ENCODE measurements around the gene ERI3. TPM values are rescaled to one million over a fixed set of nuclear protein-coding genes. Genes with fewer than 3 reads are reported as not detected.

Gene ERI3
- total and polyA plus RNA-seq, 10 of the 15 experiments (the other 5 are each of a cell fraction or from before 2014, with no cell fraction given): 20.6 to 90.4 (median 41.2) TPM

DNA sequence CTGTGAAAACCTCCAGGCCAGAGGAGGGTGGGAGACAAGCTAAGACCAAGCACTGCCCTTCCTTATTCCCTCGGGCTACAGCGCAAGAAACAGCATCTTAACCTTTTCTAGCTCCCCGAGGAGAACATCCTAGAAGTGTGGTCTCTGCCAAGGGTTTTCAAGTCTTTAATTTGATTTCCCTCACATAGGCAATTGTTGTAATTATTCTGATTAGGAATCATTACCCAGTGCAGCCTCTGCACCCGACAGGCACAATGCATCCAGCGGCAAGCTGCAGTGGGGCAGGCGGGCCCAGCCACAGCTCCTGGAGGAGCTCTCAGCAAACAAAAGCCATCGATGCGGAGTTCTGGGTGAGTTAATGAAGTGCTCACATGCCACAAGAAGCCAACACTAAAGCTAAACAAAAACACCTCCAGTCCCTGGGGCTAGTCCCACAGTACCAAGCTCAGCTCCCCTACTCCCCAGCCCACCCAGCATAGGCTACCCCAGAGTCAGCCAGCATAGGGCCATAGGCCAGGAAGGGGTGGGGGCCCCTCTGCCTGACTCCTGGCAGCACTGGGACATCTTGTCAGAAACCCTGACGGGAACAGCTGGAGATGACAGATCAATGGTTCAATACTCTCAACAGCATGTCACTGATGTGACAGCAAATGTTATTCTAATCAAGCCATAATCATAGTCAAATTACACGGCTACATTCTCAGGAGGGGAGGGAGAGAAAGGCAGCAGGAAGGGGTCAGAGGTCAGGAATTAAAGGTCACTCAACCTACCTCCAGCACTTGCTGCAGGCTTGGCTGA, 42.5 kb downstream of the ERI3 start:
- H3K79me2 ChIP-seq (ENCODE audit: control insufficient read depth, insufficient read depth, low read length): no peaks in the 10 kb centered on the region
- 99% methylated on average over 10 of the region's 10 CpGs for WGBS (ENCODE audit: insufficient coverage, insufficient replicate concordance, low lambda C conversion rate, missing lambda C conversion rate)
- SMC1A ChIA-PET (ENCODE audit: uncharacterized antibody, unreplicated experiment): no interaction called here
- TF ChIP-seq YBX1 (IDR thresholded peaks at IDR 0.05): no peak
- no peak for TF ChIP-seq SUPT20H (IDR thresholded peaks at IDR 0.05; ENCODE audit: borderline replicate concordance, control insufficient read depth, low read depth, low read length)
- no peak for TF ChIP-seq MTA3 (IDR thresholded peaks at IDR 0.05; ENCODE audit: borderline replicate concordance, low read length)
- no peak for TF ChIP-seq FOXM1 (IDR thresholded peaks at IDR 0.05; ENCODE audit: low read depth, low read length)
- no peak for TF ChIP-seq SMAD5 (IDR thresholded peaks at IDR 0.05; ENCODE audit: low read depth)
- TF ChIP-seq BHLHE40 (IDR thresholded peaks at IDR 0.05; ENCODE audit: borderline replicate concordance in 1 of 2, low read depth in 2 of 2, low read length in 1 of 2): no peak
- TF ChIP-seq LARP7 (IDR thresholded peaks at IDR 0.05): no peak
- no peak for TF ChIP-seq RAD21 (IDR thresholded peaks at IDR 0.05; ENCODE audit: insufficient read depth, low read depth, low read length)
- TF ChIP-seq, protein P1, sequence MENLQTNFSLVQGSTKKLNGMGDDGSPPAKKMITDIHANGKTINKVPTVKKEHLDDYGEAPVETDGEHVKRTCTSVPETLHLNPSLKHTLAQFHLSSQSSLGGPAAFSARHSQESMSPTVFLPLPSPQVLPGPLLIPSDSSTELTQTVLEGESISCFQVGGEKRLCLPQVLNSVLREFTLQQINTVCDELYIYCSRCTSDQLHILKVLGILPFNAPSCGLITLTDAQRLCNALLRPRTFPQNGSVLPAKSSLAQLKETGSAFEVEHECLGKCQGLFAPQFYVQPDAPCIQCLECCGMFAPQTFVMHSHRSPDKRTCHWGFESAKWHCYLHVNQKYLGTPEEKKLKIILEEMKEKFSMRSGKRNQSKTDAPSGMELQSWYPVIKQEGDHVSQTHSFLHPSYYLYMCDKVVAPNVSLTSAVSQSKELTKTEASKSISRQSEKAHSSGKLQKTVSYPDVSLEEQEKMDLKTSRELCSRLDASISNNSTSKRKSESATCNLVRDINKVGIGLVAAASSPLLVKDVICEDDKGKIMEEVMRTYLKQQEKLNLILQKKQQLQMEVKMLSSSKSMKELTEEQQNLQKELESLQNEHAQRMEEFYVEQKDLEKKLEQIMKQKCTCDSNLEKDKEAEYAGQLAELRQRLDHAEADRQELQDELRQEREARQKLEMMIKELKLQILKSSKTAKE (IDR thresholded peaks at IDR 0.05; ENCODE audit: low read depth, poor library complexity, severe bottlenecking): no peak
- TF ChIP-seq, protein P2, sequence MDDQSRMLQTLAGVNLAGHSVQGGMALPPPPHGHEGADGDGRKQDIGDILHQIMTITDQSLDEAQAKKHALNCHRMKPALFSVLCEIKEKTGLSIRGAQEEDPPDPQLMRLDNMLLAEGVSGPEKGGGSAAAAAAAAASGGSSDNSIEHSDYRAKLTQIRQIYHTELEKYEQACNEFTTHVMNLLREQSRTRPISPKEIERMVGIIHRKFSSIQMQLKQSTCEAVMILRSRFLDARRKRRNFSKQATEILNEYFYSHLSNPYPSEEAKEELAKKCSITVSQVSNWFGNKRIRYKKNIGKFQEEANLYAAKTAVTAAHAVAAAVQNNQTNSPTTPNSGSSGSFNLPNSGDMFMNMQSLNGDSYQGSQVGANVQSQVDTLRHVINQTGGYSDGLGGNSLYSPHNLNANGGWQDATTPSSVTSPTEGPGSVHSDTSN (IDR thresholded peaks at IDR 0.05; ENCODE audit: insufficient replicate concordance, low read depth, low read length): no peak
- no peak for TF ChIP-seq CHD4 (IDR thresholded peaks at IDR 0.05)
- no peak for TF ChIP-seq BCL11A (IDR thresholded peaks at IDR 0.05; ENCODE audit: low read depth, low read length)
- no peak for TF ChIP-seq ZNF217 (IDR thresholded peaks at IDR 0.05)
- TF ChIP-seq NRF1 (conservative IDR thresholded peaks at IDR 0.05; ENCODE audit: low read depth, low read length): no peak
- no peak for TF ChIP-seq IRF4 (IDR thresholded peaks at IDR 0.05; ENCODE audit: low read depth, low read length)
- no peak for TF ChIP-seq CBX3 (IDR thresholded peaks at IDR 0.05; ENCODE audit: borderline replicate concordance, low read depth)
- TF ChIP-seq, protein P3, sequence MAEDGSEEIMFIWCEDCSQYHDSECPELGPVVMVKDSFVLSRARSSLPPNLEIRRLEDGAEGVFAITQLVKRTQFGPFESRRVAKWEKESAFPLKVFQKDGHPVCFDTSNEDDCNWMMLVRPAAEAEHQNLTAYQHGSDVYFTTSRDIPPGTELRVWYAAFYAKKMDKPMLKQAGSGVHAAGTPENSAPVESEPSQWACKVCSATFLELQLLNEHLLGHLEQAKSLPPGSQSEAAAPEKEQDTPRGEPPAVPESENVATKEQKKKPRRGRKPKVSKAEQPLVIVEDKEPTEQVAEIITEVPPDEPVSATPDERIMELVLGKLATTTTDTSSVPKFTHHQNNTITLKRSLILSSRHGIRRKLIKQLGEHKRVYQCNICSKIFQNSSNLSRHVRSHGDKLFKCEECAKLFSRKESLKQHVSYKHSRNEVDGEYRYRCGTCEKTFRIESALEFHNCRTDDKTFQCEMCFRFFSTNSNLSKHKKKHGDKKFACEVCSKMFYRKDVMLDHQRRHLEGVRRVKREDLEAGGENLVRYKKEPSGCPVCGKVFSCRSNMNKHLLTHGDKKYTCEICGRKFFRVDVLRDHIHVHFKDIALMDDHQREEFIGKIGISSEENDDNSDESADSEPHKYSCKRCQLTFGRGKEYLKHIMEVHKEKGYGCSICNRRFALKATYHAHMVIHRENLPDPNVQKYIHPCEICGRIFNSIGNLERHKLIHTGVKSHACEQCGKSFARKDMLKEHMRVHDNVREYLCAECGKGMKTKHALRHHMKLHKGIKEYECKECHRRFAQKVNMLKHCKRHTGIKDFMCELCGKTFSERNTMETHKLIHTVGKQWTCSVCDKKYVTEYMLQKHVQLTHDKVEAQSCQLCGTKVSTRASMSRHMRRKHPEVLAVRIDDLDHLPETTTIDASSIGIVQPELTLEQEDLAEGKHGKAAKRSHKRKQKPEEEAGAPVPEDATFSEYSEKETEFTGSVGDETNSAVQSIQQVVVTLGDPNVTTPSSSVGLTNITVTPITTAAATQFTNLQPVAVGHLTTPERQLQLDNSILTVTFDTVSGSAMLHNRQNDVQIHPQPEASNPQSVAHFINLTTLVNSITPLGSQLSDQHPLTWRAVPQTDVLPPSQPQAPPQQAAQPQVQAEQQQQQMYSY (CRISPR knock-in tag; IDR thresholded peaks at IDR 0.05): no peak
- no peak for TF ChIP-seq ESRRA (IDR thresholded peaks at IDR 0.05; ENCODE audit: low read length)

More for the DNA sequence above, 42.5 kb downstream of the ERI3 start:
- no peaks in the 10 kb centered on the region for H3K4me1 ChIP-seq (ENCODE audit: control insufficient read depth, insufficient read depth, low read length)
- intact Hi-C loops (cut with micrococcal nuclease; ENCODE audit: unreplicated experiment): no loop called here
- in situ Hi-C loops (cut with MboI): no loop called here
- CTCF ChIA-PET: interaction anchor here (0.5 to 2.4 kb wide), 5 partner anchors 9 to 95 kb away, joined by 3 to 8 read pairs (median 3); no protein-coding TSS in a partner anchor
- no peaks in the 10 kb centered on the region for H3K27me3 ChIP-seq (replicated peaks in 1 of 2; ENCODE audit: control insufficient read depth in 2 of 2, insufficient read depth in 2 of 2, low read length in 1 of 2)
- BruUV-seq (replicated peaks): no TSS peak
- no peak for FAIRE-seq
- no peak overlapping the region for H3K9ac ChIP-seq (ENCODE audit: control insufficient read depth, insufficient read depth, low read length)
- RAD21 ChIA-PET (ENCODE audit: unreplicated experiment): no interaction called here
- no peaks in the 10 kb centered on the region for H3K9me3 ChIP-seq (replicated peaks; ENCODE audit: control insufficient read depth, insufficient read depth, low read length)
- H3K36me3 ChIP-seq (ENCODE audit: control insufficient read depth in 2 of 2, insufficient read depth in 2 of 2, low read length in 1 of 2): peaks cover 3 to 5% of the 10 kb centered on the region in 2 experiments; a peak in 3 of 4 replicates
- no peak overlapping the region for H3K27ac ChIP-seq (ENCODE audit: control insufficient read depth, insufficient read depth)
- H2AFZ ChIP-seq (ENCODE audit: control insufficient read depth, low read depth, low read length): no peak overlapping the region
- POLR2A ChIA-PET: no interaction called here
- H3K4me2 ChIP-seq (ENCODE audit: control insufficient read depth, insufficient read depth): no peak overlapping the region
- no peak overlapping the region for H3K4me3 ChIP-seq
- no peaks in the 10 kb centered on the region for H4K20me1 ChIP-seq (ENCODE audit: control insufficient read depth, insufficient read depth)
- no peak for ATAC-seq
- no peak for DNase-seq (ENCODE audit: low read depth, low spot score)

Measured in GM12878 (cell line).